HepG2 (cell line): Measurements from ENCODE around the gene HRH3. TPM values are rescaled to one million over a fixed set of nuclear protein-coding genes. Genes with fewer than 3 reads are reported as not detected.
A peak's percentile ranks its signal among the peaks of the same experiment; 100 is the strongest.

Experiments
- AGO2 ChIP-seq: fragments of 200-400 bp; formaldehyde crosslinking; optimal IDR thresholded peaks from 2 replicates; pipeline ENCODE3; 2017; ENCODE audit warnings: mild to moderate bottlenecking, low read depth, low read length, moderate library complexity
- ARID2 ChIP-seq: sonication (generic); formaldehyde crosslinking; IDR thresholded peaks from 2 replicates; pipeline ENCODE4 v1.8.1; 2022; ENCODE audit warnings: mild to moderate bottlenecking, missing genetic modification reagents, borderline replicate concordance
- CCAR2 ChIP-seq: fragments of 200-400 bp; formaldehyde crosslinking; optimal IDR thresholded peaks from 2 replicates; pipeline ENCODE3; 2018; ENCODE audit warnings: low read depth, mild to moderate bottlenecking, low read length, moderate library complexity
- CENPT ChIP-seq: sonication (generic); formaldehyde crosslinking; IDR thresholded peaks from 2 replicates; pipeline ENCODE4 v1.8.0; 2022; ENCODE audit warnings: low read depth, mild to moderate bottlenecking, moderate library complexity, missing genetic modification reagents
- DMTF1 ChIP-seq: sonication (generic); formaldehyde crosslinking; IDR thresholded peaks from 2 replicates; pipeline ENCODE4 v1.4.0; 2020; ENCODE audit warnings: mild to moderate bottlenecking, missing genetic modification reagents
- ETV5 ChIP-seq: IDR thresholded peaks from 2 replicates; pipeline ENCODE4 v1.6.1; 2018; ENCODE audit warnings: missing biosample characterization, missing genetic modification reagents, inconsistent platforms, borderline replicate concordance
- GATAD1 ChIP-seq: IDR thresholded peaks from 2 replicates; pipeline ENCODE4 v1.6.1; 2016; ENCODE audit warnings: missing genetic modification reagents, missing compliant biosample characterization
- GTF3A ChIP-seq: sonication (generic); formaldehyde crosslinking; conservative IDR thresholded peaks from 2 replicates; pipeline ENCODE4 v1.4.0; 2020; ENCODE audit warnings: mild to moderate bottlenecking, missing genetic modification reagents
- HIVEP1 ChIP-seq: sonication (generic); formaldehyde crosslinking; IDR thresholded peaks from 2 replicates; pipeline ENCODE4 v1.4.0; 2020; ENCODE audit warnings: mild to moderate bottlenecking, missing genetic modification reagents
- HNRNPLL ChIP-seq: fragments of 200-400 bp; formaldehyde crosslinking; IDR thresholded peaks from 2 replicates; pipeline ENCODE4 v1.6.1; 2017; ENCODE audit warnings: mild to moderate bottlenecking, low read depth, low read length; ENCODE audit not compliant: poor library complexity, severe bottlenecking
- MAFK ChIP-seq, 2 experiments: IDR thresholded peaks in 1 of 2; conservative IDR thresholded peaks in 1 of 2; 2 replicates each; pipeline ENCODE4 v1.6.1; 2011; ENCODE audit warnings: improper control_type of control experiment in 2 of 2, low read length in 2 of 2
- MAZ ChIP-seq, 2 experiments: sonication (generic) in 1 of 2; formaldehyde crosslinking in 1 of 2; IDR thresholded peaks; 2 replicates each; pipeline versions ENCODE4 v1.5.0 to v1.6.1; 2012 to 2020; ENCODE audit warnings: low read depth in 2 of 2, mild to moderate bottlenecking in 2 of 2, borderline replicate concordance in 1 of 2, improper control_type of control experiment in 1 of 2, low read length in 1 of 2, missing genetic modification reagents in 1 of 2, moderate library complexity in 1 of 2
- MXD4 ChIP-seq: IDR thresholded peaks from 2 replicates; pipeline ENCODE4 v1.6.1; 2016; ENCODE audit warnings: mild to moderate bottlenecking, missing biosample characterization, missing genetic modification reagents
- NFE2 ChIP-seq: sonication (generic); formaldehyde crosslinking; IDR thresholded peaks from 2 replicates; pipeline ENCODE4 v1.4.0; 2020; ENCODE audit warnings: missing genetic modification reagents
- NR2F2 ChIP-seq: IDR thresholded peaks from 2 replicates; pipeline ENCODE4 v1.6.1; 2012; ENCODE audit warnings: low read depth, inconsistent platforms, borderline replicate concordance
- STAG1 ChIP-seq: sonication (generic); formaldehyde crosslinking; IDR thresholded peaks from 2 replicates; pipeline ENCODE4 v1.4.0; 2020; ENCODE audit warnings: missing genetic modification reagents
- TCF7L2 ChIP-seq: IDR thresholded peaks from 2 replicates; pipeline ENCODE4 v1.6.1; 2011; ENCODE audit warnings: mild to moderate bottlenecking, low read depth, low read length, moderate library complexity
- ZBTB14 ChIP-seq: sonication (generic); formaldehyde crosslinking; IDR thresholded peaks from 2 replicates; pipeline ENCODE4 v1.4.0; 2020; ENCODE audit warnings: missing genetic modification reagents
- ZFP90 ChIP-seq: sonication (generic); formaldehyde crosslinking; IDR thresholded peaks from 2 replicates; pipeline ENCODE4 v1.8.0; 2022; ENCODE audit warnings: missing genetic modification reagents, mild to moderate bottlenecking, inconsistent platforms, borderline replicate concordance
- ZNF160 ChIP-seq: sonication (generic); formaldehyde crosslinking; IDR thresholded peaks from 2 replicates; pipeline ENCODE4 v1.8.0; 2022; ENCODE audit warnings: mild to moderate bottlenecking, inconsistent platforms, missing genetic modification reagents
- ZNF292 ChIP-seq: sonication (generic); formaldehyde crosslinking; IDR thresholded peaks from 2 replicates; pipeline ENCODE4 v1.8.1; 2022; ENCODE audit warnings: mild to moderate bottlenecking, low read depth, missing genetic modification reagents, borderline replicate concordance
- ZNF558 ChIP-seq: sonication (generic); formaldehyde crosslinking; IDR thresholded peaks from 2 replicates; pipeline ENCODE4 v1.9.0; 2022; ENCODE audit warnings: mild to moderate bottlenecking, missing genetic modification reagents, borderline replicate concordance
- ZNF83 ChIP-seq: sonication (generic); formaldehyde crosslinking; IDR thresholded peaks from 2 replicates; pipeline ENCODE4 v1.4.0; 2020; ENCODE audit warnings: missing genetic modification reagents, mild to moderate bottlenecking, borderline replicate concordance
- polyA plus RNA-seq, 8 experiments: library from polyadenylated mRNA; depleted of rRNA in 3 of 8; stranded (reverse) in 7 of 8; unstranded in 1 of 8; fragments of >200 nt; fragmentation: Illumina TruSeq in 4 of 8; extraction: Trizol in 4 of 8; gene quantifications; 2 replicates each; pipeline versions ENCODE4 v1.2.1 to v1.2.3, GENCODE V29; 2011 to 2016; ENCODE audit warnings: low read depth in 4 of 8, missing spikeins in 1 of 8, mixed read lengths in 1 of 8; ENCODE audit not compliant: insufficient read depth in 1 of 8
- total RNA-seq, 5 experiments: library from RNA; depleted of rRNA; stranded (reverse); fragments of >200 nt; fragmentation: Illumina TruSeq; extraction: Trizol; gene quantifications; 2 replicates each; pipeline ENCODE4 v1.2.3, GENCODE V29; 2016; ENCODE audit warnings: low read depth in 1 of 5

Gene HRH3
- total and polyA plus RNA-seq, 2 of the 13 experiments (the other 11 are each of a cell fraction or from before 2014, with no cell fraction given), result 0.18 TPM; not detected in 1

- TF ChIP-seq MAZ (IDR thresholded peaks at IDR 0.05; ENCODE audit: borderline replicate concordance, low read depth, low read length) (no peak), MAZ (CRISPR knock-in tag; IDR thresholded peaks at IDR 0.05; ENCODE audit: low read depth) (peak; percentile 46; the same call in 1 of the 2 replicates), ZNF83 (CRISPR knock-in tag) (0 out of 2 replicates have a peak, but pooled peaks have one; percentile 58), ZFP90 (CRISPR knock-in tag) (no peak; the same call in 1 of the 2 replicates), ARID2 (0 out of 2 replicates have a peak, but pooled peaks have one; percentile 82), NFE2 (CRISPR knock-in tag) (no peak), NR2F2 (no peak), ZNF292 (no peak), HNRNPLL (peak; percentile 28), DMTF1 (CRISPR knock-in tag) (no peak), GTF3A (CRISPR knock-in tag) (no peak), ZBTB14 (CRISPR knock-in tag) (0 out of 2 replicates have a peak, but pooled peaks have one; percentile 16), ZNF160 (CRISPR knock-in tag) (no peak; the same call in 1 of the 2 replicates), GATAD1 (CRISPR knock-in tag) (0 out of 2 replicates have a peak, but pooled peaks have one; percentile 17), MXD4 (CRISPR knock-in tag) (0 out of 2 replicates have a peak, but pooled peaks have one; percentile 39), ZNF558 (CRISPR knock-in tag) (no peak), HIVEP1 (CRISPR knock-in tag) (no peak), CENPT (CRISPR knock-in tag) (no peak), MAFK (conservative IDR thresholded peaks at IDR 0.05 in 1 of 2, IDR thresholded peaks at IDR 0.05 in 1 of 2; ENCODE audit: low read length in 2 of 2) (0 out of 4 replicates have a peak, but pooled peaks of 1 of the 2 experiments have one; percentile 0), AGO2 (no peak), STAG1 (CRISPR knock-in tag) (peak; percentile 17; the same call in 1 of the 2 replicates), TCF7L2 (no peak), ETV5 (CRISPR knock-in tag) (no peak), CCAR2 (no peak)
Observed at GRCh38 chr20:62239278-62239879, 19.3 kb upstream of the HRH3 start (continued).
